Gastrocnemius medialis (tissue), 4 donors: ENCODE results near the gene PRKCE. TPM values are rescaled to one million over a fixed set of nuclear protein-coding genes. Genes with fewer than 3 reads are reported as not detected.

Source experiments
- ATAC-seq, 2 donors: fragments of 150-250 bp; one replicate each; pipeline ENCODE4 v1.9.1; 2016
- DNase-seq, 2 donors: peaks; one replicate each; pipeline ENCODE4 v3.0.0-alpha.2; 2019
- H3K27ac ChIP-seq, 4 donors: fragments of 200-600 bp; sonication (generic); 1 replicate in 1 of 4; 2 replicates in 3 of 4; pipeline ENCODE4 v1.5.1; 2016 to 2018; ENCODE audit warnings: mild to moderate bottlenecking in 2 of 4, moderate library complexity in 1 of 4
- H3K27me3 ChIP-seq, 3 donors: fragments of 200-600 bp; sonication (generic) in 2 of 3; 1 replicate in 1 of 3; 2 replicates in 2 of 3; pipeline versions ENCODE4 v1.5.1 to v1.6.0; 2016 to 2019; ENCODE audit warnings: mild to moderate bottlenecking in 1 of 3, moderate library complexity in 1 of 3
- H3K36me3 ChIP-seq, 2 donors: fragments of 200-600 bp; sonication (generic) in 1 of 2; one replicate each; pipeline ENCODE4 v1.5.1; 2017 to 2018
- H3K4me1 ChIP-seq, 2 donors: fragments of 200-600 bp; sonication (generic) in 1 of 2; one replicate each; pipeline ENCODE4 v1.5.1; 2016 to 2017; ENCODE audit warnings: mild to moderate bottlenecking in 2 of 2
- H3K4me3 ChIP-seq, 4 donors: fragments of 200-600 bp; sonication (generic) in 3 of 4; 1 replicate in 1 of 4; 2 replicates in 3 of 4; pipeline ENCODE4 v1.5.1; 2016 to 2019; ENCODE audit warnings: mild to moderate bottlenecking in 2 of 4
- H3K9me3 ChIP-seq, 3 donors: fragments of 200-600 bp; sonication (generic) in 2 of 3; 1 replicate in 1 of 3; 2 replicates in 2 of 3; pipeline ENCODE4 v1.5.1; 2016 to 2019
- CTCF ChIP-seq, 5 experiments: fragments of 450-650 bp in 3 of 5; fragments of 200-600 bp in 2 of 5; sonication (generic) in 2 of 5; IDR thresholded peaks in 4 of 5; conservative IDR thresholded peaks in 1 of 5; 1 replicate in 4 of 5; 2 replicates in 1 of 5; pipeline ENCODE4 v1.5.1; 2016 to 2019; ENCODE audit warnings: antibody characterized with exemption in 5 of 5, mild to moderate bottlenecking in 3 of 5, moderate library complexity in 3 of 5
- POLR2A ChIP-seq, 2 donors: fragments of 450-650 bp; IDR thresholded peaks; one replicate each; pipeline ENCODE4 v1.6.1; 2017; ENCODE audit warnings: antibody characterized with exemption in 2 of 2, mild to moderate bottlenecking in 2 of 2, moderate library complexity in 2 of 2
- in situ Hi-C, 4 donors: fragments of 200-750 bp; cut with MboI; loops; one replicate each; pipeline versions ENCODE4 v1.15.0 to v1.8.0; 2017; ENCODE audit warnings: low sequenced_read_pairs in 4 of 4
- intact Hi-C: fragments of 100-400 bp; cut with DNase I; formaldehyde crosslinking; loops from one replicate; pipeline ENCODE4 v1.15.1; 2023; ENCODE audit warnings: low total_unique reads
- total RNA-seq, 4 donors: library from RNA; depleted of rRNA; stranded (reverse); fragments of >200 nt; gene quantifications; one replicate each; pipeline versions ENCODE4 v1.1.0 to v1.2.3, GENCODE V29; 2016

PRKCE gene
- total RNA-seq, 4 donors from 2014 or later, result 5.8 to 28.9 (median 11.8) TPM

DNA sequence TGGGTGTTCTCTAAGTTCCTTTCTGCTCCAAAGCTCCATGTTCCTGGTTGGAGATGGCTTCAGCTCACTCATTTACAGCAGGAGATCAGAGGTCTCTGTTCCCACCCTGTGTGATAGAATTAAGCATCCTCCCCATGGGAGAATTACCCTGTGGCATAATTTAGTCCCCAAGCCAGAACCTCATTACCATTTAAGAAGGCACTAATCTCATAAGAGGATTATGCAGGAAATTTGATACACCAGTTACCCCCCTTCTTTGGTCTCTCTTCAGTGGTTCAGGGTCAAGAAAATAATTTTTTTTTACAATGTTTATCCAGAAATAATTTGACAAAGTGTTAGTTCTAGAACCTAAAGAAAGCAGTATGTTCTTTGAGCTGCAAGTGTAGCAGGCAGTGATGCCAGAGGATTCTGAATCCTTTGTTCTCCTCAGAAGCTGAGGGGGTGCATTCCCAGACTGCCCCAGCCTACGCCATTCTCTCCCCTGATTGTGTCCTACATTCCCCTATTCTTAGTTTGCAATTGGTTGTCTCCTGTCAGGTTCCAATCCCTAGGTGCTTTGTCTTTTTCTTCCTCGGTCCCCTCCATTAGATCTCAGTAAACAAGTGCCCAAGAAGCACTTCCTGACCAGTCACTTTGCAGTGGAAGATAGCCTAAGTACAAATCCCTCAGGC, 163.6 kb downstream of the PRKCE start:
- ATAC-seq, result no peak
- DNase-seq, result no peak
- H3K9me3 ChIP-seq, result no peaks in the 10 kb centered on the region
- no peak for TF ChIP-seq CTCF (IDR thresholded peaks at IDR 0.05 in 4 of 5, conservative IDR thresholded peaks at IDR 0.05 in 1 of 5)
- no peak for TF ChIP-seq POLR2A (IDR thresholded peaks at IDR 0.05)
- peak overlapping the region in 1 of 4 donors; percentile 4 for H3K27ac ChIP-seq
- H3K36me3 ChIP-seq, result no peaks in the 10 kb centered on the region
- peaks cover 30 to 49% of the 10 kb centered on the region in 2 donors for H3K4me1 ChIP-seq
- no peaks in the 10 kb centered on the region for H3K27me3 ChIP-seq
- H3K4me3 ChIP-seq, result no peak overlapping the region
- intact Hi-C loops (no loop called here), in situ Hi-C loops (loop anchor here in 1 of 4 donors (10.0 kb wide), 1 partner anchor 60 kb away; no protein-coding TSS in a partner anchor)

DNA sequence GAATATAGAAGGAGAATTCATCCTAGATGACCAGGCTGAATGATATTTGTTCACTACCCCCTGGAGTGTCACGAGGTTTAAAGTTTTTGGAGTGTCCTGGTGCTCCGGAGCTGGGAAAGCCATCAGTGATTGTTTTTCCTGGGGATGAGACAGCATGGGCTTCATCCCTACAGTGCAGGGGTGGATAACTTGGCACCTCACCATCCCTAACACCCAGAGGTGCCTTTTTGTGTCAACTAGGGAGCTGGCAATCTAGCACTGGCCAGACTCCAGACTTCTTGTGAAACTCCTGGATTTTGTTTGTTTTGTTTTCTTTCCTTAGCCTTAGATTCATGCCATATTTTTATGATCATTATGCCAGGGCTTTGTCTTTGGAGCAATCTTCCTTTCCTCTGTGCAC, 164.8 kb downstream of the PRKCE start:
- intact Hi-C loops, result no loop called here
- DNase-seq, result peak; percentile 24 to 50
- no peak overlapping the region for H3K27ac ChIP-seq
- no peaks in the 10 kb centered on the region for H3K27me3 ChIP-seq
- H3K36me3 ChIP-seq, result no peaks in the 10 kb centered on the region
- TF ChIP-seq CTCF (IDR thresholded peaks at IDR 0.05 in 4 of 5, conservative IDR thresholded peaks at IDR 0.05 in 1 of 5) (no peak), POLR2A (IDR thresholded peaks at IDR 0.05) (no peak)
- in situ Hi-C loops, result loop anchor here in 1 of 4 donors (10.0 kb wide), 1 partner anchor 59 kb away; no protein-coding TSS in a partner anchor
- no peak for ATAC-seq
- no peaks in the 10 kb centered on the region for H3K9me3 ChIP-seq
- H3K4me3 ChIP-seq, result no peak overlapping the region
- peaks cover 34 to 60% of the 10 kb centered on the region in 2 donors for H3K4me1 ChIP-seq

DNA sequence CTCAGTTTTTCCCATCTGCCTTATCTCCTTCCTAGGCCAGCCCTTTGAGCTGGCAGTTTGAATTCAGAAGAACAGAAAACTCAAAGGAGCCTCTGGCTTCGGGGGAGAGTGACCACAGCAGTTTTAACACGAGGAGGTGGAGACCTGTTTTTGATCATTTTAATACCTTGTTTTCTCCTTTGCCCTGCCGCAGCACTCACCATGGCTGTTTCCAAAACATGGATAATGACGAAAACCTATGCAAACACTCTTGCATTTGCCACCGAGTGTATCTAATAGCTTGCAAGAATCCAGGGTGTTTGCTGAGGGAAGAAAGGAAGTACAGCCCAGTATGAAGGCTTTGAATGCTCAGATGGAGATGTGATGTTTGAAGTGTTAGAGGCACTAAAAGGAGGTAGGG, 167.1 kb downstream of the PRKCE start:
- in situ Hi-C loops, result loop anchor here in 1 of 4 donors (10.0 kb wide), 1 partner anchor 56 kb away; no protein-coding TSS in a partner anchor
- ATAC-seq (no peak), DNase-seq (no peak)
- Histone ChIP-seq H3K4me3 (no peak overlapping the region), H3K27me3 (no peaks in the 10 kb centered on the region), H3K9me3 (no peaks in the 10 kb centered on the region), H3K27ac (no peak overlapping the region), H3K36me3 (no peaks in the 10 kb centered on the region), H3K4me1 (peaks cover 38 to 64% of the 10 kb centered on the region in 2 donors)
- TF ChIP-seq CTCF (IDR thresholded peaks at IDR 0.05 in 4 of 5, conservative IDR thresholded peaks at IDR 0.05 in 1 of 5) (no peak), POLR2A (IDR thresholded peaks at IDR 0.05) (no peak)
- intact Hi-C loops, result no loop called here

DNA sequence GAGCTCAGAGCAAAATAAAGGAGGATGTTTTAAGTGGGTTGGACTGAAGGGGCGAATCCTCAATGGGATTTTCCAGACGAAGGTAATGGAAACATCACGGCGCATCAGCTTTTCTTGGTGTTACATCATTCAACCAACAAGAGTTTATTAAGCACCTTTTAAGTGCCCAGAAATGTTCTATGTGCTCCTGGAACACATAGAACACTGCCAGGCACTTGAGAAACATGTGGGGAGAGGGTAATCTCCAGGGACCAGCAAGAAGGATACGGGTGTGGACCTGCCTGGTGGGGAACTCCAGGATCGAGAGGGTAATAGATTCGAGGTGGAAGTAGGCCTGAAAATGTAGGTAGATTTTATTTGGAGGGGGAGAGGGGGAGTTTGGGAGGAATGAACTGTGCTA, 168.6 kb downstream of the PRKCE start:
- no peak for ATAC-seq
- no peak for DNase-seq
- no peak overlapping the region for H3K4me3 ChIP-seq
- peaks cover 32 to 60% of the 10 kb centered on the region in 2 donors for H3K4me1 ChIP-seq
- H3K27me3 ChIP-seq, result no peaks in the 10 kb centered on the region
- peak overlapping the region in 2 of 4 donors; percentile 89 to 91 for H3K27ac ChIP-seq
- no peaks in the 10 kb centered on the region for H3K36me3 ChIP-seq
- in situ Hi-C loops, result no loop called here
- no peaks in the 10 kb centered on the region for H3K9me3 ChIP-seq
- intact Hi-C loops, result loop anchor here (2.0 to 10.0 kb wide), 6 partner anchors 58 to 813 kb away; partner anchors contain the start of genes EPAS1 and SIX2
- no peak for TF ChIP-seq CTCF (IDR thresholded peaks at IDR 0.05 in 4 of 5, conservative IDR thresholded peaks at IDR 0.05 in 1 of 5)
- no peak for TF ChIP-seq POLR2A (IDR thresholded peaks at IDR 0.05)
